ENCODE data around the gene BICD2.

DNA sequence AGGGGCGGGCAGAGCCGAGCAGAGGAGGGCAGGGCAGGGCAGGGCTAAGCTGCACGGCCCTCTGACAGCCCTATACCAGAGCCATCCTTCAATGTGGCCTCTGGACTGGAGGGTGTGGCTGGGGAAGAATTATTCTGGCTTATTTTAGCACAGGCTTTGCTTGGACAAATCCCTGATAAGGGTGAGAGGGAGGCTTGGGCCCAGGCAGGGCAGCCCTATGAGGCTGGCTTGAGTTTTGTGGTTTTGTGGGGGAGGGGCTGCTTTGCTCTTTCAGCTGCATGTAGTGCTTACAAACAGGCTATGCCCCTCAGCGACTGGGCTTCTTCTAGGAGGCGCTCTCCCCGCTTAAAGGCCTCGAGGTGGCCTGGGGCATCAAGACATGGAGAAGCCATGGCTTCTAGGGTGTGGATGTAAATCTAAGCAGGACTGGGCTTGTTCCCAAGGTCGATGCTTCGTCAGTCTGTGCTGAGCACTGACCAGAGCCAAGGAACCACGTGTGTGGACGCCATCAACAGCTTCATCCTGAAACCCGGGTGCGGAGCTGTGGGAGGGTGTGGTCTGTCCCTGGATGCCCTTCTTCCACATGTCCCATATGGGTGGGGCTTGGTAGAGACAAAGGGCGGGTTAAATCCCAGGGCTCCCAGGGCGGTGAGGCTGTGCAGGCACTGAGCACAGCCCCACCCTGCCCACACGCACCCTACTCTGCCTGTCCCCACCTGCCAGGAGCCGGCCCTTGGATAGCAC lies 49.0 kb downstream of the BICD2 start:
- TF ChIP-seq, protein P1, sequence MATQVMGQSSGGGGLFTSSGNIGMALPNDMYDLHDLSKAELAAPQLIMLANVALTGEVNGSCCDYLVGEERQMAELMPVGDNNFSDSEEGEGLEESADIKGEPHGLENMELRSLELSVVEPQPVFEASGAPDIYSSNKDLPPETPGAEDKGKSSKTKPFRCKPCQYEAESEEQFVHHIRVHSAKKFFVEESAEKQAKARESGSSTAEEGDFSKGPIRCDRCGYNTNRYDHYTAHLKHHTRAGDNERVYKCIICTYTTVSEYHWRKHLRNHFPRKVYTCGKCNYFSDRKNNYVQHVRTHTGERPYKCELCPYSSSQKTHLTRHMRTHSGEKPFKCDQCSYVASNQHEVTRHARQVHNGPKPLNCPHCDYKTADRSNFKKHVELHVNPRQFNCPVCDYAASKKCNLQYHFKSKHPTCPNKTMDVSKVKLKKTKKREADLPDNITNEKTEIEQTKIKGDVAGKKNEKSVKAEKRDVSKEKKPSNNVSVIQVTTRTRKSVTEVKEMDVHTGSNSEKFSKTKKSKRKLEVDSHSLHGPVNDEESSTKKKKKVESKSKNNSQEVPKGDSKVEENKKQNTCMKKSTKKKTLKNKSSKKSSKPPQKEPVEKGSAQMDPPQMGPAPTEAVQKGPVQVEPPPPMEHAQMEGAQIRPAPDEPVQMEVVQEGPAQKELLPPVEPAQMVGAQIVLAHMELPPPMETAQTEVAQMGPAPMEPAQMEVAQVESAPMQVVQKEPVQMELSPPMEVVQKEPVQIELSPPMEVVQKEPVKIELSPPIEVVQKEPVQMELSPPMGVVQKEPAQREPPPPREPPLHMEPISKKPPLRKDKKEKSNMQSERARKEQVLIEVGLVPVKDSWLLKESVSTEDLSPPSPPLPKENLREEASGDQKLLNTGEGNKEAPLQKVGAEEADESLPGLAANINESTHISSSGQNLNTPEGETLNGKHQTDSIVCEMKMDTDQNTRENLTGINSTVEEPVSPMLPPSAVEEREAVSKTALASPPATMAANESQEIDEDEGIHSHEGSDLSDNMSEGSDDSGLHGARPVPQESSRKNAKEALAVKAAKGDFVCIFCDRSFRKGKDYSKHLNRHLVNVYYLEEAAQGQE (IDR thresholded peaks at IDR 0.05; ENCODE audit: low read depth): no peak
- no peak for TF ChIP-seq CEBPB (IDR thresholded peaks at IDR 0.05)
- TF ChIP-seq TEAD4 (IDR thresholded peaks at IDR 0.05): no peak
- TF ChIP-seq TCF12 (IDR thresholded peaks at IDR 0.05; ENCODE audit: low read depth): no peak
